H9 (cell line): Measurements from ENCODE around the gene SLC9A7. TPM values are rescaled to one million over a fixed set of nuclear protein-coding genes. Genes with fewer than 3 reads are reported as not detected.
A peak's percentile ranks its signal among the peaks of the same experiment; 100 is the strongest.

ENCODE experiments used
- DNase-seq: peaks from one replicate; pipeline ENCODE4 v3.0.0-alpha.2; 2017
- H2AFZ ChIP-seq: one replicate; pipeline ENCODE4 v1.6.1; 2013; ENCODE audit warnings: mild to moderate bottlenecking, low read length, control low read depth, moderate library complexity
- H2AK5ac ChIP-seq: 2 replicates; pipeline ENCODE4 v1.6.1; 2013; ENCODE audit warnings: low read length, control low read depth, mixed read lengths; ENCODE audit not compliant: insufficient read length
- H2BK120ac ChIP-seq: one replicate; pipeline ENCODE4 v1.6.1; 2013; ENCODE audit warnings: low read depth, mild to moderate bottlenecking, low read length, control low read depth, inconsistent platforms; ENCODE audit not compliant: poor library complexity, severe bottlenecking
- H2BK12ac ChIP-seq: 2 replicates; pipeline ENCODE4 v1.6.1; 2013; ENCODE audit warnings: low read length, control low read depth, mixed read lengths, low read depth; ENCODE audit not compliant: insufficient read length
- H2BK15ac ChIP-seq: 2 replicates; pipeline ENCODE4 v1.6.1; 2013; ENCODE audit warnings: low read depth, low read length, control low read depth
- H2BK20ac ChIP-seq: one replicate; pipeline ENCODE4 v1.6.1; 2013; ENCODE audit warnings: low read depth, mild to moderate bottlenecking, low read length, control low read depth, inconsistent platforms; ENCODE audit not compliant: poor library complexity, severe bottlenecking
- H2BK5ac ChIP-seq: 2 replicates; pipeline ENCODE4 v1.6.1; 2013; ENCODE audit warnings: low read length, control low read depth, mixed read lengths; ENCODE audit not compliant: insufficient read length
- H3K14ac ChIP-seq: 2 replicates; pipeline ENCODE4 v1.6.1; 2013; ENCODE audit warnings: low read length, control low read depth; ENCODE audit not compliant: insufficient read depth
- H3K18ac ChIP-seq: 2 replicates; pipeline ENCODE4 v1.6.1; 2013; ENCODE audit warnings: low read depth, mild to moderate bottlenecking, mixed read lengths, low read length, control low read depth; ENCODE audit not compliant: insufficient read length
- H3K23ac ChIP-seq: 2 replicates; pipeline ENCODE4 v1.6.1; 2013; ENCODE audit warnings: low read length, control low read depth, mixed read lengths, low read depth; ENCODE audit not compliant: insufficient read length
- H3K23me2 ChIP-seq: 2 replicates; pipeline ENCODE4 v1.6.1; 2013; ENCODE audit warnings: low read depth, mild to moderate bottlenecking, mixed read lengths, low read length, control low read depth; ENCODE audit not compliant: insufficient read length, poor library complexity, severe bottlenecking
- H3K27ac ChIP-seq: 2 replicates; pipeline ENCODE4 v1.5.1; 2013; ENCODE audit warnings: low read length, control low read depth, mixed read lengths, low read depth; ENCODE audit not compliant: insufficient read length
- H3K27me3 ChIP-seq: 2 replicates; pipeline ENCODE4 v1.6.1; 2013; ENCODE audit warnings: low read length, control low read depth, inconsistent platforms; ENCODE audit not compliant: insufficient read depth
- H3K4ac ChIP-seq: 2 replicates; pipeline ENCODE4 v1.6.1; 2013; ENCODE audit warnings: low read depth, mild to moderate bottlenecking, control low read depth, inconsistent platforms, low read length, moderate library complexity
- H3K4me1 ChIP-seq: 2 replicates; pipeline ENCODE4 v1.6.1; 2013; ENCODE audit warnings: low read length, control low read depth, inconsistent platforms; ENCODE audit not compliant: insufficient read depth
- H3K4me2 ChIP-seq: 2 replicates; pipeline ENCODE4 v1.6.1; 2013; ENCODE audit warnings: low read length, control low read depth, mixed read lengths; ENCODE audit not compliant: insufficient read length, insufficient read depth
- H3K56ac ChIP-seq: 2 replicates; pipeline ENCODE4 v1.6.1; 2013; ENCODE audit warnings: low read depth, mild to moderate bottlenecking, mixed read lengths, low read length, control low read depth; ENCODE audit not compliant: insufficient read length
- H3K79me1 ChIP-seq: 2 replicates; pipeline ENCODE4 v1.6.1; 2013; ENCODE audit warnings: low read depth, mild to moderate bottlenecking, moderate library complexity, low read length, control low read depth, inconsistent platforms; ENCODE audit not compliant: insufficient read depth, poor library complexity, severe bottlenecking
- H3K79me2 ChIP-seq: 2 replicates; pipeline ENCODE4 v1.6.1; 2013; ENCODE audit warnings: low read length, control low read depth, inconsistent platforms; ENCODE audit not compliant: insufficient read depth
- H3K9ac ChIP-seq: 2 replicates; pipeline ENCODE4 v1.6.1; 2013; ENCODE audit warnings: low read length, control low read depth, mixed read lengths; ENCODE audit not compliant: insufficient read length; ENCODE audit errors: extremely low read depth
- H3K9me3 ChIP-seq: one replicate; pipeline ENCODE4 v1.6.1; 2013; ENCODE audit warnings: low read depth, low read length, inconsistent platforms; ENCODE audit not compliant: control insufficient read depth
- H3T11ph ChIP-seq: one replicate; pipeline ENCODE4 v1.6.1; 2013; ENCODE audit warnings: mild to moderate bottlenecking, low read length, control low read depth, inconsistent platforms
- H4K20me1 ChIP-seq: one replicate; pipeline ENCODE4 v1.6.1; 2013; ENCODE audit not compliant: control insufficient read depth, insufficient read length, insufficient read depth
- H4K5ac ChIP-seq: 2 replicates; pipeline ENCODE4 v1.6.1; 2013; ENCODE audit warnings: low read depth, mild to moderate bottlenecking, mixed read lengths, low read length, control low read depth; ENCODE audit not compliant: insufficient read length
- H4K8ac ChIP-seq: replicated peaks from 2 replicates; pipeline ENCODE4 v1.6.1; 2013; ENCODE audit warnings: low read length, control low read depth, mixed read lengths, low read depth; ENCODE audit not compliant: insufficient read length
- H4K91ac ChIP-seq: 2 replicates; pipeline ENCODE4 v1.6.1; 2013; ENCODE audit warnings: low read depth, mild to moderate bottlenecking, moderate library complexity, mixed read lengths, low read length, control low read depth; ENCODE audit not compliant: insufficient read length
- H3K27ac Mint-ChIP-seq, 3 experiments: 2 replicates in 2 of 3; 3 replicates in 1 of 3; pipeline ENCODE4 v1.8.0; 2020 to 2021; ENCODE audit warnings: mixed read lengths in 3 of 3, mild to moderate bottlenecking in 1 of 3, moderate library complexity in 1 of 3
- H3K27me3 Mint-ChIP-seq: 2 replicates; pipeline ENCODE4 v1.8.0; 2021; ENCODE audit warnings: low read depth, mild to moderate bottlenecking, moderate library complexity, mixed read lengths
- H3K36me3 Mint-ChIP-seq, 3 experiments: 2 replicates in 2 of 3; 3 replicates in 1 of 3; pipeline ENCODE4 v1.8.0; 2020 to 2021; ENCODE audit warnings: low read depth in 3 of 3, mixed read lengths in 3 of 3; ENCODE audit not compliant: insufficient read depth in 1 of 3
- H3K4me1 Mint-ChIP-seq, 2 experiments: 2 replicates each; pipeline ENCODE4 v1.8.0; 2020; ENCODE audit warnings: mixed read lengths in 2 of 2
- H3K4me3 Mint-ChIP-seq, 2 experiments: 2 replicates in 1 of 2; 3 replicates in 1 of 2; pipeline ENCODE4 v1.8.0; 2020 to 2021; ENCODE audit warnings: mild to moderate bottlenecking in 2 of 2, mixed read lengths in 2 of 2, moderate library complexity in 1 of 2
- H3K9me3 Mint-ChIP-seq, 2 experiments: 2 replicates in 1 of 2; 3 replicates in 1 of 2; pipeline ENCODE4 v1.8.0; 2020; ENCODE audit warnings: mild to moderate bottlenecking in 2 of 2, mixed read lengths in 2 of 2, moderate library complexity in 1 of 2
- CTCF ChIP-seq: fragments of 200-600 bp; sonication (generic); conservative IDR thresholded peaks from 3 replicates; pipeline ENCODE4 v1.8.0; 2021; ENCODE audit warnings: antibody characterized with exemption, mild to moderate bottlenecking
- total RNA-seq: library from RNA; stranded (reverse); gene quantifications from 2 replicates; pipeline ENCODE4 v1.2.1, GENCODE V29; 2021

Gene SLC9A7
- total RNA-seq, 1 experiment from 2014 or later, result 5.9 TPM

- no peak overlapping the region for H3T11ph ChIP-seq
- Mint-ChIP-seq H3K4me3 (no peak overlapping the region), H3K36me3 (peaks cover 8 to 14% (median 12%) of the 10 kb centered on the region in 3 experiments; a peak in 6 of 7 replicates), H3K4me1 (no peaks in the 10 kb centered on the region), H3K27ac (peak overlapping the region in 2 of 3 experiments; percentile 28 to 46; a peak in 2 of 7 replicates), H3K27me3 (no peaks in the 10 kb centered on the region), H3K9me3 (peaks cover 62 to 63% of the 10 kb centered on the region in 2 experiments)
- H4K8ac ChIP-seq, result no peak overlapping the region
- H3K79me1 ChIP-seq, result no peaks in the 10 kb centered on the region
- H3K23me2 ChIP-seq, result no peaks in the 10 kb centered on the region
- no peak overlapping the region for H3K18ac ChIP-seq
- no peaks in the 10 kb centered on the region for H3K79me2 ChIP-seq
- H3K4me2 ChIP-seq, result no peak overlapping the region
- no peaks in the 10 kb centered on the region for H4K20me1 ChIP-seq
- no peaks in the 10 kb centered on the region for H3K4me1 ChIP-seq
- H3K23ac ChIP-seq, result no peak overlapping the region
- H2BK20ac ChIP-seq, result no peak overlapping the region
- no peak overlapping the region for H2BK12ac ChIP-seq
- no peak overlapping the region for H3K14ac ChIP-seq
- H2BK5ac ChIP-seq, result no peak overlapping the region
- no peaks in the 10 kb centered on the region for H3K27me3 ChIP-seq
- H3K9me3 ChIP-seq, result peaks cover 27% of the 10 kb centered on the region
- DNase-seq, result no peak
- H3K27ac ChIP-seq, result no peak overlapping the region
- H4K91ac ChIP-seq, result no peak overlapping the region
- H3K9ac ChIP-seq, result no peak overlapping the region
- no peak overlapping the region for H2AK5ac ChIP-seq
- no peak overlapping the region for H2BK120ac ChIP-seq
- no peak overlapping the region for H3K56ac ChIP-seq
- H4K5ac ChIP-seq, result no peak overlapping the region
- no peak for TF ChIP-seq CTCF
- no peak overlapping the region for H2BK15ac ChIP-seq
- H2AFZ ChIP-seq, result no peak overlapping the region
- H3K4ac ChIP-seq, result no peak overlapping the region
These were observed 75.9 kb downstream of the SLC9A7 start for GRCh38 chrX:46683048-46683447.
